Esophagus (tissue), 2 donors: ENCODE data around the gene TMEM135. TPM values are rescaled to one million over a fixed set of nuclear protein-coding genes. Genes with fewer than 3 reads are reported as not detected.
A peak's percentile ranks its signal among the peaks of the same experiment; 100 is the strongest.

ENCODE experiments used
- H3K27ac ChIP-seq, 2 donors: one replicate each; pipeline ENCODE4 v1.5.1; 2013; ENCODE audit warnings: low read depth in 2 of 2, mild to moderate bottlenecking in 2 of 2, inconsistent platforms in 1 of 2, low read length in 1 of 2, moderate library complexity in 1 of 2
- H3K27me3 ChIP-seq, 2 donors: one replicate each; pipeline ENCODE4 v1.6.1; 2013; ENCODE audit warnings: low read length in 2 of 2, control low read depth in 1 of 2, mild to moderate bottlenecking in 1 of 2; ENCODE audit not compliant: insufficient read depth in 2 of 2, control insufficient read depth in 1 of 2
- H3K36me3 ChIP-seq, 2 donors: one replicate each; pipeline ENCODE4 v1.6.1; 2013; ENCODE audit warnings: low read length in 1 of 2; ENCODE audit not compliant: control insufficient read depth in 2 of 2, insufficient read depth in 2 of 2
- H3K4me1 ChIP-seq, 2 donors: one replicate each; pipeline ENCODE4 v1.6.1; 2013; ENCODE audit warnings: low read length in 1 of 2; ENCODE audit not compliant: control insufficient read depth in 2 of 2, insufficient read depth in 2 of 2
- H3K4me3 ChIP-seq, 2 donors: one replicate each; pipeline ENCODE4 v1.5.1; 2013; ENCODE audit warnings: low read length in 2 of 2, mild to moderate bottlenecking in 2 of 2, low read depth in 1 of 2, moderate library complexity in 1 of 2
- H3K9me3 ChIP-seq, 2 donors: one replicate each; pipeline ENCODE4 v1.6.1; 2013; ENCODE audit warnings: mild to moderate bottlenecking in 2 of 2, low read depth in 1 of 2, low read length in 1 of 2, moderate library complexity in 1 of 2; ENCODE audit not compliant: control insufficient read depth in 2 of 2, insufficient read depth in 1 of 2
- WGBS, 2 donors: extraction: QIAGEN DNeasy Blood & Tissue Kit; methylation state at CpG; one replicate each; pipeline ENCODE4 v1.1.7; 2013; 5-methylcytosine and 5-hydroxymethylcytosine counted together
- polyA plus RNA-seq, 2 donors: library from polyadenylated mRNA; stranded (reverse); fragments of 200-250 nt; gene quantifications; one replicate each; pipeline ENCODE4 v1.2.3, GENCODE V29; 2013
- donor health status: healthy with polysubstance abuse.
- donor health status: Bipolar disorder and iron deficiency.

TMEM135 gene
- polyA plus RNA-seq, 2 donors, result 2.2 to 2.6 TPM

- Histone ChIP-seq H3K4me1 (no peaks in the 10 kb centered on the region), H3K27ac (no peak overlapping the region), H3K36me3 (no peaks in the 10 kb centered on the region), H3K4me3 (no peak overlapping the region), H3K27me3 (no peaks in the 10 kb centered on the region), H3K9me3 (no peaks in the 10 kb centered on the region)
- 81 to 87% methylated on average over 8 of the region's 8 CpGs for WGBS, 2 donors
These were observed 4.2 kb upstream of the TMEM135 start for GRCh38 chr11:87033561-87033960.

GRCh38 chr11:87035976-87036583, 1.7 kb upstream of the TMEM135 start:
- H3K4me1 ChIP-seq, result no peaks in the 10 kb centered on the region
- no peaks in the 10 kb centered on the region for H3K27me3 ChIP-seq
- H3K9me3 ChIP-seq, result no peaks in the 10 kb centered on the region
- H3K27ac ChIP-seq, result no peak overlapping the region
- no peaks in the 10 kb centered on the region for H3K36me3 ChIP-seq
- WGBS, 2 donors, result 69 to 70% methylated on average over 12 of the region's 12 CpGs
- no peak overlapping the region for H3K4me3 ChIP-seq

GRCh38 chr11:87036756-87037449, 831 bp upstream of the TMEM135 start:
- WGBS, 2 donors, result 29 to 30% methylated on average over 10 of the region's 10 CpGs
- Histone ChIP-seq H3K4me3 (peak overlapping the region; percentile 75 to 88), H3K36me3 (no peaks in the 10 kb centered on the region), H3K9me3 (no peaks in the 10 kb centered on the region), H3K27ac (peak overlapping the region; percentile 35 to 71), H3K27me3 (no peaks in the 10 kb centered on the region), H3K4me1 (no peaks in the 10 kb centered on the region)

GRCh38 chr11:87038235-87038977, 672 bp downstream of the TMEM135 start:
- H3K36me3 ChIP-seq, result no peaks in the 10 kb centered on the region
- 11 to 12% methylated on average over 9 of the region's 9 CpGs for whole genome bisulfite sequencing, 2 donors
- H3K27ac ChIP-seq, result peak overlapping the region; percentile 71 to 72
- no peaks in the 10 kb centered on the region for H3K9me3 ChIP-seq
- peak overlapping the region; percentile 75 to 88 for H3K4me3 ChIP-seq
- H3K4me1 ChIP-seq, result no peaks in the 10 kb centered on the region
- H3K27me3 ChIP-seq, result no peaks in the 10 kb centered on the region

GRCh38 chr11:87039371-87039770, 1.6 kb downstream of the TMEM135 start:
- Histone ChIP-seq H3K36me3 (no peaks in the 10 kb centered on the region), H3K27me3 (no peaks in the 10 kb centered on the region)
- WGBS, 2 donors, result 47% methylated on average over 3 of the region's 3 CpGs

GRCh38 chr11:87043894-87044293, 6.2 kb downstream of the TMEM135 start:
- Histone ChIP-seq H3K36me3 (no peaks in the 10 kb centered on the region), H3K27ac (no peak overlapping the region), H3K4me3 (no peak overlapping the region), H3K4me1 (no peaks in the 10 kb centered on the region), H3K9me3 (no peaks in the 10 kb centered on the region), H3K27me3 (no peaks in the 10 kb centered on the region)
- WGBS, 2 donors, result 62 to 77% methylated on average over 1 of the region's 1 CpG

More at GRCh38 chr11:87039371-87039770, 1.6 kb downstream of the TMEM135 start:
- Histone ChIP-seq H3K4me3 (no peak overlapping the region), H3K27ac (no peak overlapping the region), H3K4me1 (no peaks in the 10 kb centered on the region), H3K9me3 (no peaks in the 10 kb centered on the region)

DNA sequence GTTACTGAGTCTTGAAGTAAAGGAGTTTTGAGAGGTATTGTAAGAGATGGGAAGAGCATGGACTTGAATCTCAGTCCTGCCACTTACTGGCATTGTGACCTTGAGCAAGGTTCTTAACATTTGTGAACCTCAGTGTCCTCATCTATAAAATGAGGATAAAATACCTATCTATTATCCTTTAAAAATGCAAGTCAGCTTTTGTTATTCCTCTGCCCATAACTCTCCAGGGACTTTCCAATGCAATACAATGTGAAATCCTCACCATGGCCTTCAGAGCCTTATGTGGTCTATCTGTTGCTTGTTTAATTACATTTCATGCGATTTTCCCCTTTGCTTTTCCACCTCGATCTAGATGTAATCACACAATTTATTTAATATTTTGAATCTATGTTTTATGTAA, 9.1 kb downstream of the TMEM135 start:
- no peaks in the 10 kb centered on the region for H3K27me3 ChIP-seq
- H3K36me3 ChIP-seq, result no peaks in the 10 kb centered on the region
- WGBS, 2 donors, result 94 to 97% methylated on average over 2 of the region's 2 CpGs
- H3K4me1 ChIP-seq, result no peaks in the 10 kb centered on the region
- no peak overlapping the region for H3K4me3 ChIP-seq
- H3K9me3 ChIP-seq, result no peaks in the 10 kb centered on the region
- H3K27ac ChIP-seq, result no peak overlapping the region

GRCh38 chr11:87056091-87056490, 18.4 kb downstream of the TMEM135 start:
- no peak overlapping the region for H3K27ac ChIP-seq
- H3K9me3 ChIP-seq, result no peaks in the 10 kb centered on the region
- H3K4me3 ChIP-seq, result no peak overlapping the region
- WGBS, 2 donors, result 70 to 89% methylated on average over 3 of the region's 3 CpGs
- H3K4me1 ChIP-seq, result no peaks in the 10 kb centered on the region
- H3K27me3 ChIP-seq, result no peaks in the 10 kb centered on the region
- H3K36me3 ChIP-seq, result no peaks in the 10 kb centered on the region

- Histone ChIP-seq H3K27ac (no peak overlapping the region), H3K4me1 (no peaks in the 10 kb centered on the region), H3K27me3 (no peaks in the 10 kb centered on the region), H3K4me3 (no peak overlapping the region), H3K9me3 (no peaks in the 10 kb centered on the region), H3K36me3 (no peaks in the 10 kb centered on the region)
These were observed 20.0 kb downstream of the TMEM135 start for GRCh38 chr11:87057749-87058148.
